Stimulated activated CD8-positive, alpha-beta memory T cell treated with anti-CD3 and anti-CD28 coated beads, Interleukin-12 subunit alpha, Interleukin-12 subunit beta, amount 100 ng/mL, for 24 hours (primary cell): ENCODE data around the gene CERKL.

ENCODE experiments used
- DNase-seq: peaks from one replicate; pipeline ENCODE4 v3.0.0-alpha.2; 2020; ENCODE audit errors: extremely low read depth

Gene CERKL

GRCh38 chr2:181678861-181679543 lies 22.1 kb upstream of the CERKL start:
- DNase-seq = no peak

- no peak for DNase-seq
These were observed 21.1 kb upstream of the CERKL start for GRCh38 chr2:181677912-181678586.

- DNase-seq = no peak
These were observed 18.3 kb upstream of the CERKL start for GRCh38 chr2:181675254-181675653.

- no peak for DNase-seq
These were observed 17.6 kb upstream of the CERKL start for GRCh38 chr2:181674461-181674860.

GRCh38 chr2:181673173-181673572 lies 16.3 kb upstream of the CERKL start:
- no peak for DNase-seq

- DNase-seq = no peak
These were observed 15.5 kb upstream of the CERKL start for GRCh38 chr2:181672255-181673008.

- no peak for DNase-seq
These were observed 13.7 kb upstream of the CERKL start for GRCh38 chr2:181670632-181671031.

GRCh38 chr2:181667234-181667633 lies 10.3 kb upstream of the CERKL start:
- DNase-seq = no peak

- no peak for DNase-seq
These were observed 5.4 kb upstream of the CERKL start for GRCh38 chr2:181662287-181662686.

- no peak for DNase-seq
These were observed 3.3 kb upstream of the CERKL start for GRCh38 chr2:181660181-181660580.

- no peak for DNase-seq
These were observed 1.5 kb upstream of the CERKL start for GRCh38 chr2:181658444-181658843.

- DNase-seq = no peak
These were observed 474 bp upstream of the CERKL start for GRCh38 chr2:181657379-181657778.

- no peak for DNase-seq
These were observed 1.4 kb downstream of the CERKL start for GRCh38 chr2:181655519-181655918.

GRCh38 chr2:181649436-181649979 lies 7.4 kb downstream of the CERKL start:
- no peak for DNase-seq

- no peak for DNase-seq
These were observed 8.3 kb downstream of the CERKL start for GRCh38 chr2:181648478-181649155.

- DNase-seq = no peak
These were observed 10.4 kb downstream of the CERKL start for GRCh38 chr2:181646415-181646987.

GRCh38 chr2:181643151-181643550 lies 13.8 kb downstream of the CERKL start:
- DNase-seq = no peak

GRCh38 chr2:181642086-181642485 lies 14.8 kb downstream of the CERKL start:
- no peak for DNase-seq

GRCh38 chr2:181639686-181640085 lies 17.2 kb downstream of the CERKL start:
- DNase-seq = no peak

- no peak for DNase-seq
These were observed 24.0 kb downstream of the CERKL start for GRCh38 chr2:181632733-181633401.
